LHCN-M2 (cell line): ENCODE data around the gene MPZL1. TPM values are rescaled to one million over a fixed set of nuclear protein-coding genes. Genes with fewer than 3 reads are reported as not detected.

Experiments
- total RNA-seq: library from RNA; depleted of rRNA; stranded (reverse); fragments of >200 nt; gene quantifications from 2 replicates; pipeline ENCODE4 v1.2.3, GENCODE V29; 2014; rRNA removed

The MPZL1 gene
- total RNA-seq, 1 experiment from 2014 or later, result 63.3 TPM

Other genes with a start within 250 kb of the MPZL1 start
- not detected in 2 replicates for gene CD247, start 203.5 kb upstream of the MPZL1 start, total RNA-seq
- 51.4 and 61.9 TPM in 2 replicates for gene CREG1, start 168.2 kb upstream of the MPZL1 start, total RNA-seq
- gene RCSD1, start 91.8 kb upstream of the MPZL1 start, total RNA-seq, result 42.7 and 81.9 TPM in 2 replicates
- gene ADCY10, start 192.2 kb downstream of the MPZL1 start, total RNA-seq, result 0.29 TPM in 1 of 2 replicates, not detected in the other
- 36.9 and 46.5 TPM in 2 replicates for gene DCAF6, start 214.7 kb downstream of the MPZL1 start, total RNA-seq
- 39.1 and 39.2 TPM in 2 replicates for gene MPC2, start 215.1 kb downstream of the MPZL1 start, total RNA-seq